HEK293T (cell line): ENCODE data around the gene TK2.

Experiments used
- FOXA1 ChIP-seq: fragments of 450-650 bp; IDR thresholded peaks from 2 replicates; pipeline ENCODE4 v1.6.1; 2016; ENCODE audit warnings: mild to moderate bottlenecking
- FOXK2 ChIP-seq: fragments of 450-650 bp; IDR thresholded peaks from 2 replicates; pipeline ENCODE4 v1.6.1; 2016; ENCODE audit warnings: mild to moderate bottlenecking
- HDGF ChIP-seq: fragments of 450-650 bp; IDR thresholded peaks from 2 replicates; pipeline ENCODE4 v1.6.1; 2017; ENCODE audit warnings: antibody characterized with exemption, borderline replicate concordance
- NFRKB ChIP-seq: fragments of 450-650 bp; IDR thresholded peaks from 2 replicates; pipeline ENCODE4 v1.6.1; 2016; ENCODE audit warnings: mild to moderate bottlenecking, moderate library complexity
- PKNOX1 ChIP-seq: fragments of 450-650 bp; IDR thresholded peaks from 2 replicates; pipeline ENCODE4 v1.6.1; 2016
- SP1 ChIP-seq: fragments of 450-650 bp; IDR thresholded peaks from 2 replicates; pipeline ENCODE4 v1.6.1; 2017
- TARDBP ChIP-seq: fragments of 450-650 bp; IDR thresholded peaks from 2 replicates; pipeline ENCODE4 v1.6.1; 2016

- TF ChIP-seq HDGF = no peak
- TF ChIP-seq FOXK2 = no peak
- no peak for TF ChIP-seq NFRKB
- no peak for TF ChIP-seq TARDBP
- no peak for TF ChIP-seq SP1
- no peak for TF ChIP-seq FOXA1
- no peak for TF ChIP-seq PKNOX1
Observed at GRCh38 chr16:66574531-66574930, 24.6 kb upstream of the TK2 start.
